Measurements from ENCODE around the gene KRR1.

The KRR1 gene

DNA sequence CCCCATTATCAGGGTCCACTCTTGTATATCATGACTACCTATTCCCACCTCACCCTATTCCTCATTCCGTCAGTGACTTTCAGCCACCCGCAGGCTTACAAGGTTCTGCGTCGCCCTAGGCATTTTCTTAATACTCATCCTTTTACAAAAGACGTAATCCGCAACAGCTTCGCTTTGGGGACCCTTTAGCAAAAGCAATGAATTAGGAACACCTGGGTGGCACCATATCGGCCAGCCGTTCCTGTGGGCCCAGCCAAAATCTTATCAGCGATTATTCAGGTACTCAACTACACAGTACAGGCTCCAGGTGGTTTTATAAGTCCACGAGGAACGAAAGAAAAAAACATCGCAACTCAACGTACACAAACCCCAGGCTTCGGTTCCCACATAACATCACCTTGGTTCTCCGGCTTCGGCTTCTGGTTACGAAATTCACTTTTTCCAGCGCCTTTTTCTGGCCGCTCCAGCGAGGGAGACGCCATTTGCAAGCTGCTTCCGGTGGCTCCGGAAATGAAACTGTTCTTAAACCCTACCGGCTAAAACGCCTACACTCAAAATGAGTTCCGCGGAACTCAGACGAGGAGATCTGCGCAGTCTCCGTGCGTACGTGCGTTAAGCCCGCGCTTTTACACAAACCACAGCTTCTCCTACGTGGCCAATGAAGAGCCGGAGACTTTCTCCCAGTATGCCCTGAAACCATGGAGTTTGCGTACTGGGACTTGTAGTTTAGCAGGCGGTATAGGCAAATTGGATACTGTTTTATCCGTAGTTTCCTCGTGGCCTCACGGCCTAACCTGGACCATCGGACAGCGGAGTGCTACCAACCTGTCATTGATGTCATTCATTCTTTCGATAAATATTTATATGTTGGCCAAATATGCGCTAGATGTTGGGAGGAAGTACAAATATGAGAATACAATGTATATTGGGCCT, at the start of gene KRR1:
Gene KRR1, minus strand, starts transcription at position 494 of the 933 bp plus-strand sequence. Its CDS starts 12 bp downstream, at position 482.
- peak; percentile 98 for DNase-seq

GRCh38 chr12:75560167-75560566, 48.8 kb upstream of the KRR1 start:
- no peak for DNase-seq

GRCh38 chr12:75558287-75558686, 46.9 kb upstream of the KRR1 start:
- DNase-seq = no peak

- no peak for DNase-seq
Measured at GRCh38 chr12:75556311-75556899, 45.0 kb upstream of the KRR1 start.

GRCh38 chr12:75554556-75554880, 43.1 kb upstream of the KRR1 start:
- DNase-seq = no peak

GRCh38 chr12:75553836-75554555, 42.6 kb upstream of the KRR1 start:
- no peak for DNase-seq

DNA sequence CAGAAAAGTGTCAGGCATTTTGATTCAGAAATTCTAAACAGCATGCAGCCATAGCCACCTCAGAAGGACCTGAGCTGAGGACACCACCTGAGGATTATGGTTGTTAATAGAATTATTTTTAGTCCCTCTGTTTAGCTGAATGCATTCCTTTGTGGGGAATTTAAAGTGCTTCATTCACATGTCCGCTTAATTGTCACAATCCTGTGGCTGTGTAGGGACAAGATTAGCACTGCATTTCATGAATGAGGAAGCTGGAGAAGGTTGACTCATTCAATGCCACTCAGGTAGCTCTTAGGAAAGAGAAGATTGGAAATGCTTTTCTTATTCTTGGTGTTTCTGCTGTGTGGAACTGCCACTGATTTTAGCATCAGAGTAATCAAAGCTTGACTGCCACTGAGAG, 42.0 kb upstream of the KRR1 start:
- DNase-seq = no peak

GRCh38 chr12:75551477-75551876, 40.1 kb upstream of the KRR1 start:
- no peak for DNase-seq

DNA sequence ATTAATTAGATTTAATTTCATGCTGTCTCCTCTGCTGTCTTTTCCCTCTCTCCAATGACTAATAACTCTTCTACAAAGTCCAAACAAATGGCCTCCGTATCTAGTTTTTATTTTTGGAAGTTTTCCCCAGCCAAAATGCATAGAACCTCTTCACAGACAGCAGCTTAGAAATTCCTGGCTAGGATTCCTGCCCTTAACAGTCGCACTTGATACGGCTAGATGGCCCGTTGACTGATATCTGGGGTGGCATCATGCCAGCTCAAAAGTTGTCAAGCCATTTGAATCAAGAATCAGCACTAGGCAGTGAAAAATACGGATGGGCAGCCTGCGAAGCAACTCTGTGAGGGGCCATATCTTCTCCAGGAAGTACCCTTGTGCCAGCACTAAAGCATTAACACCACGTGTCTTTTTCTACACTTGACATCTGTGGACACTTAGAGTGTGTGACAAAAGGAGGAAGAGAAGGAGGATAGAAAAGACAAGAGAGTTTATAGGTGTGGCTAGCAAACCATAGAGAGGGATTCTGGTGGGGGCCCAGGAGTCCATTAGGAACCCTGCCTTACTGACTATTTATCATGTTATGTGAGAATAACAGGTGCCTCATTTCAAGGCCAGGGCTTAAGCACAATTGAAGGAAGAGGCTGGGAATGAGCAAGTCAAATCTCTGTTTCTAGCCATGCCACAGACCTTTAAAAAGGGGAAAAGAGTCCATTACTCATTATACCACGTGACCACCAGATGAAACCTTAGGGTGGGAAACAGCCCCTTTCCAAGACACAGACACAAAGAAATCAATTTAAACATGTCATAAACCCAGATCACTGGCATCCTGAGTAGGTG, 39.2 kb upstream of the KRR1 start:
- DNase-seq = no peak

DNA sequence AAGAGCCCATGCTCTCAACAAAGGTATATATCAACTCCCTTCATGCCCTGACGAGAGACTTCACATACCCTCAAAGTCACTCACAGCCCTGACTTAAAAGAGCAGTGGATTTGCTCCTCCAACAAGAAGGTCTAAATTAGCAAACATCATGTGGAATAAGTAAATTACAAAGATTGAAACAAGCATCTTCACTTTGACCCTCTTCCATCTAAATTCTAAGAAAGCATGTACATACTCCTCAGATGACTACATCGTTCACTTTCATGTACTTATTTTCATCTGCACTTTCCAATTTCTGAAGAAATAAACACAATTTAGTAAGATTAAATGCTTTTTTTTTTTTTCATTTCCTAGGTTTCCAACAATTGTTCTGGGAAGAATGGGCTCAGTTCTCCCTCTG, 38.6 kb upstream of the KRR1 start:
- no peak for DNase-seq

GRCh38 chr12:75548879-75549278, 37.5 kb upstream of the KRR1 start:
- no peak for DNase-seq

DNA sequence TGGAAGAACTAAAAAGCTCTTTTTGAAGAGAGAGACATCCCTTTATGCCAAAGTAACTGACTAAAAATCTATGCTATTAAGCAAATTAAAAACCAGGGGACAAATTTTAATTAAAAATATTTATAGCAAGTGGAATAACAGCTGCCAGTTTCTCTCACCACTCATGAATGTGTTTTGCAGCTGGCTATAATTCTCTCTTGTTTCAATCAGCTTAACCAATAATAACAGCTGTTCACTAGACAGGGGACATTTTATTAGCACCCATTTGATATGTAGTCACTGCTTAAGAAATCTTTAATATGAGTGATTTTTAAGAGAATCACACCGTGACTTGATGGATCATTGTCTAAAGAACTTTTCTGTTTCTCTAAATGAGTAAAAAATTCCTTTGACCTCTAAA, 34.2 kb upstream of the KRR1 start:
- no peak for DNase-seq

- DNase-seq = no peak
Measured at GRCh38 chr12:75543529-75543928, 32.1 kb upstream of the KRR1 start.

DNA sequence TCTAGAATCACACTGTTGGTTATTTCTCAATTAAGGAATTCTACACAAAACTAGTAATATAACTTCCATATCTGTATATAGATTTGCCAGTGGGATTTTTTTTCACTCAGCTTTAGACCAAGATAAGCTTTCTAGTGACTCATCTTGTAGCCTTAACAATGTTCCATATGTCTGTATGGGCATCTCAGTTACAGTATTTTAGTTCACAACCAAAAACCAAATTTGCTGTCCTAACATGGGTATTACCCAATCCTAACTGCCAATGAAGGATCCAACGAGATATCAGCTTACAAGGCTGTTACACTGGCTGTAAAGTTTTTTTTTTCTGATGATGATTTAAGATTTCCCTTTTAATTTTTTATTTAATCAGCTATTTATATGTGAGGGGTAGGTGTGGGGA, 31.5 kb upstream of the KRR1 start:
- DNase-seq = peak; percentile 19

DNA sequence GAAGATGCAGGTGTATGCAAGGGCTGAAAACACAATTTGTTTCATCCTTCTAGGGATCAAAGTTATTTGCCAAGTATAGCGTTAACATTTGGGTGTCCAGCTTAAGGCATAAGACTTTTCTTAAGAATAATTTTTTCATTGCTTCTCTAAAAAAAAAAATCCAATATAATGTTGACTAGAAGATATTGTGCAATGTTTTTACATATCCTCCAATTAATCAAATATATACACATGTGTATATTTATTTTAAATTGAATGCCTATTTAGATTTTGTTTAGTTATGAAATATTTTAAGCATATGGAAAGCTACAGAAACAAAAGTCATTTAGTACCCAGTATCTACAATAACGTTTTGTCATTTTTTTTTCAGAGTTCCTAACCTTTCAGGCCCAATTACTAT, 28.5 kb upstream of the KRR1 start:
- DNase-seq = no peak

DNA sequence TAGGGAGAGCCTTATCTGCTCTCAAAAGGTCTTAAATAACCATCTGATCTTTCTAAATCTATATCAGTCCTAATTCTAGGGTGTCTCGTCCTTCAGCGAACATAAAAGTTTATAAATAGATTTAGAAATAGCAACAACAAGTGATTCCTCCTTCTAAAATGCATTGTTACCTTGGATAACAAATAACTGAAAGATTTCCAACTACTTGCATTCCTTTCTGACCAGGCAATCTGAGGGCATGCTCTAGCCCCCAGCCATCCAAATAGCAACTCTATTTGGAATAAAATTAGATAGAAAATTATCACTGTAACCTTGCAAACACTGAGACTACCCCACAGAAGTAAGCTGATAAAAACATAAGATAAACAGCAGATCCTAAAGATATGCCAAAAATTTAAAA, 21.8 kb upstream of the KRR1 start:
- DNase-seq = no peak

DNA sequence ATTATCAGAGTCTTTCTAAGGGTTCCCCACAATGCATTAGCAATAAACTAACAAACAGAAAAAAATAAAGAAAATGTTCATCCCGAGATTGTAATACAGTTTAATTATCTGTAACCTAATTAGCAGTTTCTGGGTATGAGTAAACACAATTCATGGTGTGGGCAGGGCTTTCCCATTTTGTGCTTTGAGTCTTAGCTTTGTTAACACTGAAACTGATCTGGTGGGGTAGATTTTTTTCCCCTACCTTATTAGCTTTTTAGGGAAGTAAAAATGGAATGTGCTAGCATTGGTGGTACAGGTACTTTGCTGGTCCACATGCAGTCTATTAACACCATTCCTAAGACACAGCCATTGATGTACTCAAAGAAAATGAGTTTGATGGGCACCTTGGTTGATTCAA, 18.4 kb upstream of the KRR1 start:
- DNase-seq = no peak

GRCh38 chr12:75529316-75529715, 17.9 kb upstream of the KRR1 start:
- DNase-seq = no peak

DNA sequence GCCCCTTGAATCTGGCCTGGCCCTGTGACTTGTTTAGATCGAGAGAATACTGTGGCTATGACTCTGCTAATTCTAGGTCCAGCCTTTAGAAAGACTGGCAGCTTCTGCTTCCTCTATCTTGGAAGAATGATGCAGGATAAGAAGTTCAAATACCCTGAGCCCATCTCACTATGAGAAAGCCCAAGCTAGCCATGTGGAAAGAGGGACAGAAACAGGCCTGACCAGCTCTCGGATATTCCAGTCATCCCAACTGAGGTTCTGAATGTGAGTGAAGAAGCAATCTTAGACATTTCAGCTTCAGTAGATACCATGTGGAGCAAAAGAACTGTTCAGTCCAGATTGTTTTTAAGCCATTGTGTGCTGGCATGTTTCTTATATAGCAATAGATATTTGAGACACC, 17.3 kb upstream of the KRR1 start:
- no peak for DNase-seq

- DNase-seq = no peak
Measured at GRCh38 chr12:75528272-75528671, 16.9 kb upstream of the KRR1 start.

DNA sequence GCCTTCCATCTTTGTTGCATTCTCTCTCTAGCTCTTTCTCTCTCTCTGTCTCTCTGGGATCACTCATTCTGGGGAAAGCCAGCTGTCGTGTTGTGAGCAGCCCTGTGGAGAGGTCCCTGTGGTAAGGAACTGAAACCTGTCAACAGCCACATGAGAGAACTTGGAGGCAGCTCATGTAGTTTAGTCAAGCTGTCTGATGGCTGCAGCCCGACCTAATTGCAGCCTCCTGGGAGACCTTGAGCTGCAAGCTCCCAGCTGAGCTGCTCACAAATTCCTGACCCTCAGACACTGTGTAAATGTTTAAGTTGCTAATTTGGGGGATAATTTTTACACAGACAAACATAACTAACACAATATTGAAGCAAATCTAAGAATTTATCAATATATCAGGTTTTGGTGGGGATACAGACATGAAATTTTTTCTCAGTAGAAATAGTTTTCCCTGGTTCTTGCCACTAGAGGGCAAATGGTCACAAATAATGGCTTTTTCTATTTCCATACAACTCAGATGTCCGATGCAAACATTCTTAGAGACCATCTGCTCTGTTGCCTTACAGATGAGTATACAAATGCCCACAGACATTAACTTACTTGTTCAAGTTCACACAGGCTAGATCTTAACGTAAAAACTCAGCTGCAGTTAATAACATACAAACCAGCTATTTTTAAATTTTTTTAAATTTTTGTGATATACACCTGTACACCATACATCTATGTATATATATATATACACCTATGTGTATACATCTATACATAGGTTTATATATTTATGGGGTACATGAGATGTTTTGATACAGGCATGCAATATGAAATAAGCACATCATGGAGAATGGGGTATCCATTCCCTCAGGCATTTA, 15.5 kb upstream of the KRR1 start:
- peak; percentile 92 for DNase-seq

- DNase-seq = no peak
Measured at GRCh38 chr12:75525263-75525662, 13.9 kb upstream of the KRR1 start.
